Suppressor macrophage (primary cell): Measurements from ENCODE around the gene PPP1R37.

ENCODE experiments used
- DNase-seq, 4 experiments: peaks; one replicate each; pipeline ENCODE4 v3.0.0-alpha.2; 2020 to 2022

PPP1R37 gene

DNA sequence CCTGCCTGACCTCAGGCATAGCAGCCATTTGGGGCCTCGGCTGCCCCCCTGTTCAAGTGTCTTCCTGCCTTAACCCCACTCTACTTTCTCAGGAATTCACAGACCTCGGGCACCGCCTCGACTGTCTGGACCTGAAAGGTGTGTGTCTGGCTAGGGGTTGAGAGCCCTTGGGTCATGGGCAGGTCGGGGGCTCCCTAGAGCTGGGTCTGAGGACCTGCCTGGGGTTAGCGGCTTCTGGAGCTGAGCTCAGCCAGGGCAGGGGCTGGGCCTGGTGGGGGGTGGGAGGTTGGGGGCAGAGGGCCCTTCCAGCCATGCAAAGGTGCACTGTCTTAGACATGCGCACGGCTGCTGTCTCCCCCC, 47.1 kb downstream of the PPP1R37 start:
- no peak for DNase-seq

DNA sequence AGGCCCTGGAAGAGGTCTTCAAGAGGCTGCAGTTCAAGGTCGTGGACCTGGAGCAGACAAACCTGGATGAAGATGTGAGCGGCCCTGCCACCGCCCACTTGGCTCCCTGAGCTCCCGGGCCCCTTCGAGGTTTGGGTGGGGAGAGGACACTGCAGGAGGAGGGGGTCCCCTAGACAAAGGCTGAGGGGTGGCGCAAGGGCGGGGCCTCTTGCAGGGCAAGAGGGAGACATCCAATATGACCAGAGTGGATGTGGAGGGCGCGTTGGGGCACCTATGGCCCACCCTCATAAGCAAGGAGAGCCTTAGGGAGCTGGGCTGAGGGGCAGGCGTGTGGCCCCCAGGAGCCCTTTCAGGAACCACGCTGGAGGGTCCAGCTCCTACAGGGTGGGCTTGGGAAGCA, 47.6 kb downstream of the PPP1R37 start:
- no peak for DNase-seq

DNA sequence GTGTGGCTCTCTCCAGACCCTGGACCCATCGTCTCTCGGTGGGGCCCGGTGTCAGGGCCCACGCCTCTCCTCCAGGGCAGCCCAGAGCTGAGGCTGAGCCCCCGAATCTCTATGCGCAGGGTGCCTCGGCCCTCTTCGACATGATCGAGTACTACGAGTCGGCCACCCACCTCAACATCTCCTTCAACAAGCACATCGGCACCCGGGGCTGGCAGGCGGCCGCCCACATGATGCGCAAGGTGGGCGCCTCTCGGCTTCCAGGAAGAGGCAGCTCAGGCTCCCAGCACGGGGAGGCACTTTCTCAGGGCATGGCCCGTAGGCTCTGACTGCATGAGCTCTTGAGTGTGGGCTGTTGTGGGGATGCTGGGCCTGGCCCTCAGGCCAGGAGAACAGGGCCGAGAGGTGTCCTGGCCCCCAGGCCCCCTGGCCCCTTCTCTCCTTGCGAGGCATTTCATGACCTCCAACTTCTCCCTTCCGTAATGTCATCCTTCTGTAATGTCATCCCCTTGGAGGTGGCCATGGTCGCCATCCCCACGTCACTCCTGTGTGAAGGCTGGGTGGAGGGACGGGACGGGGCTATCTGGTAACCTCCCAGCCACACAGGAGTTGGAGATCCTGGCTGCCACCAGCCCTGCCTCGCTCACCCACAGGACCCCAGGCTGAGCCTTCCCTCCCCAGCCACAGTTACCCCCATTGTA, 48.4 kb downstream of the PPP1R37 start:
- no peak for DNase-seq

DNA sequence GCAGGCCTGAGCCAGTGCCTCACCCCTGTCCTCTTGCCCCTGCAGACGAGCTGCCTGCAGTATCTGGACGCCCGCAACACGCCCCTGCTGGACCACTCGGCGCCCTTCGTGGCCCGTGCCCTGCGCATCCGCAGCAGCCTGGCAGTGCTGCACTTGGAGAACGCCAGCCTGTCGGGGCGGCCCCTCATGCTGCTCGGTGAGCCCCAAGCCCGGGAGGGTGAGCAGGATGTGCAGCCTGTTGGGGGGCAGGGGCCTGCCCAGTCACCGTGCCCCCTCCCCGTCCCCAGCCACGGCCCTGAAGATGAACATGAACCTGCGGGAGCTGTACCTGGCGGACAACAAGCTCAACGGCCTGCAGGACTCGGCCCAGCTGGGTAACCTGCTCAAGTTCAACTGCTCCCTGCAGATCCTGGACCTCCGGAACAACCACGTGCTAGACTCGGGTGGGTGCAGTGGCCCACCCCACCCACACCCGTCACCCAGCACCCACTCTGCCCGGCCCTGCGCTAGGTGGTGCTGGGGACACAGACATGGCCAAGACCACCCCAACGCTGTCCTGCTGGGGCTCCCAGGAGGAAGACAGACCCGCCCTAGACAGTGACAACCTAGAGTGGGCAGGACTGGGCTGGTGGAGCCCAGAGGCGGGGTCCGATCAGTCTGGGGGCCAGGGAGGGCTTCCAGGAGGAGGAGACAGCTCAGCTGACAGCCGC, 49.2 kb downstream of the PPP1R37 start:
- no peak for DNase-seq

DNA sequence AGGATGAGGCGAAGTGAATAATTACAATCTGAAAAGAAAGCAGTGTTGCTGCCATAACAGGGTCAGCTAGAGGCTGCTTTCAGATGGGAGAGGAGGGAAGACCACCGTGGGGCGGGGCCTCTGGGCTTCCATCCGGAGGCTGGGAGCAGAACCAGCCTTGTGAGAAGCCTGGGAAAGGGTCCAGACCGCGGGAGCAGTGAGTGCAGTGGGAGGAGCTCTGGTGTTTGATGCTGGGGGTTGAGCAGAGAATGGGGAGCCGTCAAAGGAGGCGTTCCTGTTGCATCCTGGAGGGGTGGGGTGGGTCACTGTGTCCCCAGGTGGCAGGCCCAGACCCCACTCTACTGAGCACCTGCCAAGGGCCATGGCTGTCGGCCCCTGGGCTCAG, 49.7 kb downstream of the PPP1R37 start:
- no peak for DNase-seq

DNA sequence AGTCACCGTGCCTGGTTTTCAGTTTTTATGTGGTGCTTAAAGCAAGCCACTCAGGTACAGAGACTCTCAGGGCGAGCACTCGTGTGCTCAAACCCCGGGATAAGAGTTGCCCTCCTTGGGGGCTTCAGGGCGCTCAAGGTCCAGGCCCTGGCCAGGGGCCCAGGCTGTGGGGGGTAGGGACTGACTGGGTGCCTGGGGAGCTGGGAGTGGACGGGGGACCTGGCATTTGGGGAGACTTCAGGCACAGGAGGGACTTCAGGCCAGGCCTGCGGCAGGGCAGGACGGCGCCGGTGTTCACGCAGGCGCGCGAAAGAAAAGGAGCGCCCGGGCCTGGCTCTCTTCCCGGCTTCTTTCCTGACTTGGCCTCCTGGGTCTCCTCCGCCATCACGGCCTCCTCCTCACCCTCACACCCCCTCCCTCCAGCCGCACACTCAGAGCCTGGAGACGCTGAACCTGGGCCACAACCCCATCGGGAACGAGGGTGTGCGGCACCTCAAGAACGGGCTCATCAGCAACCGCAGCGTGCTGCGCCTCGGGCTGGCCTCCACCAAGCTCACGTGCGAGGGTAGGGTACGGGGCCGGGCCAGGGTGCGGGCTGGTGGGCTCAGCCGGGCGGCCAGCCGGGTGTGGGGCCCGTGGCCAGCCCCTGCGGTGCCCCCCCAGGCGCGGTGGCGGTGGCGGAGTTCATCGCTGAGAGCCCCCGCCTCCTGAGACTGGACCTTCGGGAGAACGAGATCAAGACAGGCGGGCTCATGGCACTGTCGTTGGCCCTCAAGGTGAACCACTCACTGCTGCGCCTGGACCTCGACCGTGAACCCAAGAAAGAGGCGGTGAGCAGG, 51.7 kb downstream of the PPP1R37 start:
- no peak for DNase-seq

DNA sequence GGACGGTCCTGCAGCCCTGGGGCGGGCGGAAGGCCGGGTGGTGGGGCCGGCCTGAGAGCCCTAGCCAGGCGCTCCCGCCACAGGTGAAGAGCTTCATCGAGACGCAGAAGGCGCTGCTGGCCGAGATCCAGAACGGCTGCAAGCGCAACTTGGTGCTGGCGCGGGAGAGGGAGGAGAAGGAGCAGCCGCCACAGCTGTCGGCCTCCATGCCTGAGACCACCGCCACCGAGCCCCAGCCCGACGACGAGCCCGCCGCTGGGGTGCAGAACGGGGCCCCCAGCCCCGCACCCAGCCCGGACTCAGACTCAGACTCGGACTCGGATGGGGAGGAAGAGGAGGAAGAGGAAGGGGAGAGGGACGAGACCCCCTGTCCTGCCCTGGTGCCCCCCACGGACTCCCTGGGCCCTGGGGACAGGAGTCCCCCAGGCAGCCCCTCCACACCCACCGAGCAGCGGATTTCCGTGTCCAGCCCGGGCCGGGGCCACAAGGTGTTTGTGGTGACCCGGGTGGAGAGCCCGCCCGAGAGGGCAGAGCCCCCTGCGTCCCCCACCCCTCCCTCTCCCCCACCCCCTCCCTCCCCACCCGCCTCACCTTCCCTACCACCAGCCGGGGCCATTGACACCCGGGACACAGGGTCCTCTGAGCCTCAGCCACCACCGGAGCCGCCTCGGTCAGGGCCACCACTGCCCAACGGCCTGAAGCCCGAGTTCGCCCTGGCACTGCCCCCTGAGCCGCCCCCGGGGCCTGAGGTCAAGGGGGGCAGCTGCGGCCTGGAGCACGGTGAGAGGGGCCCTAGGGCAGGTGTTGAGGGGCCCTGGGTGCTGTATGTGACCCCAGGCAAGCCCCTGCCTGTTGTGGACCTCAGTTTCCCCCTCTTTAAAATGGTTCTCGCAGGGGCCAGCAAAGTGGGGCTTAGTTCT, 52.6 kb downstream of the PPP1R37 start:
- DNase-seq, result no peak

DNA sequence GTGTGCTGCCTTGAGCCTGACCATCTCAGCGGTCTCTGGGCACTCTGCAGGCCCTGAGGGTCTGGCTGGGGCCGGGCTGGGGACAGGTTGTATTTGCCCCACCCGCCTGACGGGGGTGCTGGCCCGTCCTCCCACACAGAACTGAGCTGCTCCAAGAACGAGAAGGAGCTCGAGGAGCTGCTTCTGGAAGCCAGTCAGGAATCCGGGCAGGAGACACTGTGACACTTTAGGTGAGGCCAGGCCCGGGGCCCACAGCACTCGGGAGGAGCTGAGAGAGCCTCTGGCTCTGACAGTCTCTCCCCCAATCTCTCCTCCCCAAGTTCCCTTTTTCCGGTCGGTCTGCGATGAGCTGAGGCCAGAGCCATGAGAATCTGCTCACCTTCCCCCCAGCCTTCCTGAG, 53.3 kb downstream of the PPP1R37 start:
- no peak for DNase-seq

DNA sequence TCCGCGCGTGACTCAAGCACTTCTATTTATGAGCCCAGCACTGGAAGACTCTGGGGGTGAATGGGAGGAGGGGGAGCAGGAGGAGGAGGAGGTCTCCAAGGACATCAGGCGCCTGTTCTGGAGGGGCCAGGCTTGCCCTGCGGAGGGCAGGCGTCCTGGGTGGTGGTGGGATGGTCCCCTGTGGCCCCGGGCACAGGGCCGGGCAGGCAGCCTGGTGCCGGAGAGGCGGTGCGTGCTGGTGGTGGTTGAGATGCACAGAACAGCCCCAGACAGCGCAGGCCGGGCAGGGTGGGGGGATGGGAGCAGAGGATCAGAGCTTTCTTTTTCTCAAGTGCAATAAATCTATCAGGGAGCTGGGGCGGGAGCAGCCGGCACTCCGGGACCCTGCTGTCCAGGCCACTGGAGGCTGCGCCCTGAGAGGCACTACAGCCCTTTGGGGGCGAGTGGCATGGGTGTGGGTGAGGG, 53.8 kb downstream of the PPP1R37 start:
- DNase-seq, result no peak

DNA sequence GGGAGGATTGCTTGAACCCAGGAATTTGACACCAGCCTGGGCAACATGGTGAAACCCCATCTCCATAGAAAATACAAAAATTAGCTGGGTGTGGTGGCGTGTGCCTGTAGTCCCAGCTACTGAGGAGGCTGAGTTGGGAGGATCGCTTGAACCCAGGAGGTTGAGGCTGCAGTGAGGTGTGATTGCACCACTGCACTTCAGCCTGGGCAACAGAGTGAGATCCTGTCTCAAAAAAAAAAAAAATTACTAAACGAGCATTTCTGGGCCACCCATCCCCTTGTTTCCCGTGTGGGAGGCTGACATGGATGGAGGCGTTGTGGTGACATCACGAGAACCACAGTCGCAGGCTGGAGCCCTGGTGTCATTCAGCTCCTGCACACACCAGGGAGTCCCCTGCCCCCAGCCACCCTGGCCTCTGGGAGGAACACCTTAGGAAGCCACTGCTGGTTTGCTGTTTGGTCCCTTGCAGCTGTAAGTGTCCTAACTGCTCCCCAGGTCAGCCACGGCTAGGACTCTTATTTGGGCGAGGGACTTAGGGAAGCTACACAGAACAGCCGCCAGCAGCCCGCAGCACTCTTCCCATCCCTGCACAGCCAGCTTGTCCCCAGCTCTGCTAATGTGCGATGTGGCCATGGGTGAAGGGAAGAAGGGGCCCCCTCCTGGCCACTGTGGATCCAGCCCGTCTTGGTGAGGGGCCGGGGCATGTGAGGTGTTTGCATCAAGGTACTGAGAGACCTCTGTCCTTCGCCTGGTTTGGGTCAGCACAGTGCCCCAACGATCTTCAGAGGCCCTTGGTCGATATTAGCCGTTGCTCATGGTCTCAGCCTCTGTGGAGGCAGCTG, 55.1 kb downstream of the PPP1R37 start:
- peak in 1 of 4 experiments; percentile 28 for DNase-seq

DNA sequence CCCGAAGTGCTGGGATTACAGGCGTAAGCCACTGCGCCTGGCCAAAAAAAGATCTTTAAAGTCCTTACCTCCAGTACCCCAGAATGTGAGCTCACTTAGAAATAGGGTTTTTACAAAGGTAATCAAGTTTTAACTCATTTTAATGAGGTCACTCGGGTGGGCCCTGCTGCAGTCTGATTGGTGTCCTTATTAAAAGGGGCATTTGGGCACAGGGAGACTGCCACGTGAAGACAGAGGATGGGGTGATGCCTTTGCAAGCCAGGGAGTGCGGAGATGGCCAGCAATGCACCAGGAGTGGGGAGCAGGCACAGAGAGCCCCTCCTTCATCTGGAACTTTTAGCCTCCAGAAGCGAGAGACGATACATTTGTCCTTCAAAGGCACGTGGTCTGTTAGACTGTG, 56.1 kb downstream of the PPP1R37 start:
- DNase-seq, result no peak

DNA sequence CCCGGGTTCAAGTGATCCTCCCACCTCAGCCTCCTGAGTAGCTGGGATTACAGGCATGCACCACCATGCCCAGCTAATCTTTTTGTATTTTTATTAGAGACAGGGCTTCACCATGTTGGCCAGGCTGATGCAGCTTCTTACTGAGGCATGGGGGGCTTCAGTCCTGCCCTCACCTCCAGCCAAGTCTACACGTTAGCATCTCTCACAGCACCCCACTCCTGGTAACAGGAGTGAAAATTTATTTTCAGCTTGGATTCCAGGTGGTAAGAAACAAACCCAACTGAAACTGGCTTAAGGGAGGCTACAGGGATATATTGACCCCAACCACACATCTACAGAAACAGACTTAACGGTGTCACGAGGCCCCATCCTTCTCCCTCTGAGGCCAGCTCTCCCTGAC, 57.2 kb downstream of the PPP1R37 start:
- no peak for DNase-seq

DNA sequence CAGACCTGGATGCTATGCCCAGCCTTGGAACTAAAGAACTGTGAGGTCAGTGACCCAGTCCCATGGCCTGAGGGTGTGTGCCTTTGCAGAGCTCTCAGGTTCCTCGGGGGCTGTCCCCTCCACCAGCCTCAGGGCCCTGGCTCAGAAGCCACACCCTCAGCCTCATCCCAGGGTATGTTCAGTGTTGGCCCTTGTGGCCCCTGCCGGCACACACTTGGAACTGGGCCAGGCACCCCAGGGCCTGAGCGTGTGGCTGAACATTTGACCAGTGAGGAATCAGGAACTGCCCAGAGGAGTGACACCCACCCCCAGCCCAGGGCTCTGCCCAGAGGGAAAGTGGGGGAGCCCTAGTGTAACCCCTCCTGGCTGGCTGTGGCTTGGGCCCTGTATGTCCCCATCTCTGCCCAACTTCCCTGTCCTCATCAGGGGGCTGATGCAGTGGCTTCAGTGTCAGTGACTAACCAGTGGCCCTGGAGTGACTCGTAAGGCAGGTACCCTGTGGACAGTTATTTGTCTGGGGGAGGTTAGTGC, 57.8 kb downstream of the PPP1R37 start:
- peak; percentile 36 to 65 (median 51) for DNase-seq

DNA sequence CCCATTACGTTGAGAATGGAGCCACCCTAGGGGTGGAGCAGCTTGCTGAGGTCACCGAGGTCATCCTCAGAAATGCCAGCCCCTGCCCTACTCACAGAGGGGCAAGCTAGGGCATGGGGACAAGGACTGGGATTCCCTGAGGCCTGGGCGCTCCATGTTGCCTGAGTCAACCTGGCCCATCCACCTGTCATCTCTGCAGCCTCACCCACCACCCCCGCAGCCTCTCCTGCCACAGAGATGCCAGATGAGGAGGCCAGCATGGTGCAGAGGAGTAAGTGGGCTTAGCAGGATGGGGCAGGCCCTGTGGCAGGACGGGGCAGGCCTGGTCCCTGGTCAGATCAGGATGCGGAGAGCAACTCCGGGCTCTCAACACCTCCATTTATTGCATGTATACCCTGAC, 58.3 kb downstream of the PPP1R37 start:
- no peak for DNase-seq

DNA sequence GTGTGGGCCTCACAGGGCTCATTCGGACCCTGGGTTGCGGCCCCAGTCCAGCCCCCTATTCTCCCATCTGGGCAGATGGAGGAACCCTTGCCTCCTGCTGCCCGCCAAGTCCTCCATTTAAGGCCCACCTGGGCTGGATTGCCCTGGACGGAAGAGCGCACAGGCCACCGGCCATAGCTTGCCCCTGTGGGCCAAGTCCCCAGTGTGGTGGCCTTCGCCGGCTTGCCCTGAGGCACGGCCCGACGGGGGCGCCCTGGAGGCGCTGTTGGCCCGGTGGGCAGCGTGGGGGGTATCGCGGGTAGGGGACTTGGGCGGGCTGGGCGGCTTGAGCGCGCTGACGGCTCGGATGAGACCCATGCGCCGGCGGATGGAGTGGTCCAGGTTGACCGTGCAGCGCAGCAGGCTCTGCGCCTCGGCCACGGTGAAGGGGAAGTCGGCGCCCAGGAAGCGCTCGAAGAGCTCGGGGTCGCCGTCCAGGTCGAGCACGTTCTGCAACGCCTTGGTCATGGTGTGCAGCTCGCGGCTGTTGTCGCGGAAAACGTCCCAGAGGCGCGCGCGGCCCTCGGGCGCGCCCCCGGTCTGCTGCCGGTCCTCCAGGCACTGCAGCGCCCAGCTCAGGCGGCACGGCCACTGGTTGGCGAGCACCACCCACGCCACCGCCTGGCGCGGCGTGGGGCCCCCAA, 59.0 kb downstream of the PPP1R37 start:
- no peak for DNase-seq

DNA sequence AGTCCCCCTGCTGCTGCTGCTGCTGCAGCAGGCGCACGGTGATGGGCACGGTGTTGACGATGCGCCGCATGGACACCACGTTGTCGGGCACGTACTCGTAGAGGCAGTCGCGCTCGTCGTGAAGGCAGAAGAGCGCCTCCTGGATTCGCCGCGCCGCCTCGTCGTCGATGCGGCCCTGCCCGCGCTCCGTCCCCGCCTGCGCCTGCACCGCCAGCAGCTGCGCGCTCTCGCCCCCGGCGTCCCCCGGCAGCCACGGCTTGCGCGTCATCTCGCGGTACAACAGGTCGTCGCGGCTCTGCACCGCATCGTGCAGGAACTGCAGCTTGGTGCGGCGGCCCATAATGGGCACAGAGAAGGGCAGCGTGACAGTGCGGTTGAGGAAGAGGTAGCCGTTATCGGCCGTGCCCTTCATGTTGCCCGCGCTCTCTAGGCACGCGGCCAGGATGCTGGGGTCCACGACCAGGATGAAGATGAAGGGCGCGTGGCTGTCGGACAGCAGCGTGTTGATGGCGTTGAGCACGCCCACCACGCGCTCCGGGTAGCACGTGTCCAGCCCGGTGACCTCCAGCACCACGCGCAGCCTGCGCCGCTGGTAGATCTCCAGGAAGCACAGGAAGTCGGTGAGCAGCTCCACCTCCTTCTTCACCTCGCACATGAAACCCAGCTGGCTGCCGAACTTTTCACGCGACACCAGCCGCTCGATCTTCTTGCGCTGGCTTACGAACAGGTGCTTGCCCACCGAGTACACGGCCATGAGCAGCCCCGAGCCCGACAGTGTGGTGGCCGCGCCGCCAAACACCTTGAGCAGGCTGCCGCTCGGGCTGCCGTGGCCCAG, 59.7 kb downstream of the PPP1R37 start:
- peak; percentile 48 to 71 (median 53) for DNase-seq

DNA sequence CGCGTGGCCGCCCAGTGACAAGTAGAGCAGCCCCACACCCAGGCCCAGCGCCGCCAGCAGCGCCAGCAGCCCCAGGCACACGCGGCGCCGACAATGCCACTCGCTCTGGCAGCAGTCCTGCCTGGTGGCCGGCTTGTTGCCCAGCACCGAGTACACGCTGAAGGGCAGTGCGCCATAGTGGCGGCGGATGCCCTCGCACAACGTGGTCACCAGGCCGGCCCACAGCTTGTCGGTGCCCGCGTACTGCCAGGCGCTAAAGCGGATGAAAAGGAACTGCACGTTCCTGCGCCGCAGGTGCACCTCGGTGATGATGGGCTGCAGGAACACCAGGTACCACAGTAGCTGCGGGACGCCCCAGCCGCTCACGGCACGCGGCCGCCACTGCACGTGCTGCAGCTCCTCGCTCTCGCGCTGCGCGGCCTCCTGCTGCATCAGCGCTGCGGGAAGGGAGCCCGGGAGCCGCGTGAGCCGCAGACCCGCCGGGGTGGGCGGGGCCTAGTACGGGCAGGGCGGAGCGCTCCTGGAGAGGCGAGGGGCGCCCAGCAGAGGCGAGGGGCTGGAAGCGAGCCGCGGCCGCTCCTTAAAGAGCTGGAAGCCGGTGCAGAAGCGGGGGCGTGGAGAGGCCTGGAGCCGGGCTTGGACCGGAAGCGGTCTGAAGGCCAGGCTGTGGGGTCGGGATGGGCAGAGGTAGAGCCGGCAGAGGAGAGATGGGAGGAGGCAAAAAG, 60.5 kb downstream of the PPP1R37 start:
- DNase-seq, result peak in 1 of 4 experiments; percentile 50

DNA sequence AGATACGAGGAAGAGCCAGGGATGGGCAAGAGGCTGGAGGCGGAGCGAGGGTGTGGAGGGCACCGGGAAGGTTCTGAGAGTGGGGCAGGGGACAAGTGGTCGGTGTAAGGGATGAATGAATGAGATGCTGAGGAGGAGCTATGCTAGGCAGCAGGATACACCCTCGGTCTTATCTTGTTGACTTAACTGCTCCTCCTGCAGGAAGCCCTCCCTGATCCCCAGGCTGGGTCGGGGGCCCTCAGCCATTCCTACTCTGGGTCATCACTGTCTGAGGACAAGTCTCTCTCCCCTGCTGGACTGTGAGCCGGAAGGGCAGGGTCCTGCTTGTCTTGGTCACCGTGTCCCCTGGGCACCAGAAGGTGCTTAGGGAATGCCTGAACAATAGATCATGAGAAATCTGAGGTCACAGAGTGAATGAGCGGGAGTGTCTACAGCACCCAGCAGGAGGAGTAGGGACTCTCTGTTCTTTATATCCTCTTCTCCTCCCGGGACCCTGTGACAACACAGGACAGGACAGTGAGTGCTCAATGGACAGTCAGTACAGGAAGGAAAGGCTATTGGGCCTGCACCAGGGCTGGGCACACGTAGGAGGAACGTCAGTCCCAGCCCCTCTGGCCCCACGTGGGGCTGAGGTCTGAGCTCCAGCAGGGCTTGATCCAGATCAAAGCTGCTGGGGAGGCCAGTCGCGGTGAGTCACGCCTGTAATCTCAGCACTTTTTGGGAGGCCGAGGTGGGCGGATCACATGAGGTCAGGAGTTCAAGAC, 61.3 kb downstream of the PPP1R37 start:
- DNase-seq, result peak; percentile 66 to 90 (median 78)
